HG02938 (cell line): ENCODE data around the gene FADS3.

Experiments
- ATAC-seq: cut with Tn5 transposase; IDR thresholded peaks from one replicate; pipeline ENCODE4 v1.9.1; 2021; ENCODE audit warnings: mild to moderate bottlenecking, moderate library complexity; ENCODE audit not compliant: unreplicated experiment

Gene FADS3

GRCh38 chr11:61839742-61840141 is 51.6 kb downstream of the FADS3 start:
- ATAC-seq: no peak

- ATAC-seq: no peak
Observed at GRCh38 chr11:61838921-61839320, 52.4 kb downstream of the FADS3 start.

- ATAC-seq: no peak
Observed at GRCh38 chr11:61838501-61838900, 52.8 kb downstream of the FADS3 start.

GRCh38 chr11:61837411-61838005 is 53.8 kb downstream of the FADS3 start:
- ATAC-seq: no peak

- ATAC-seq: no peak
Observed at GRCh38 chr11:61836193-61836592, 55.2 kb downstream of the FADS3 start.

- ATAC-seq: peak; percentile 91
Observed at GRCh38 chr11:61834278-61835048, 56.9 kb downstream of the FADS3 start.

GRCh38 chr11:61833926-61834277 is 57.4 kb downstream of the FADS3 start:
- ATAC-seq: no peak

GRCh38 chr11:61833471-61833870 is 57.9 kb downstream of the FADS3 start:
- ATAC-seq: no peak

- no peak for ATAC-seq
Observed at GRCh38 chr11:61832754-61833153, 58.6 kb downstream of the FADS3 start.

- no peak for ATAC-seq
Observed at GRCh38 chr11:61832207-61832606, 59.1 kb downstream of the FADS3 start.

GRCh38 chr11:61830237-61831105 is 60.9 kb downstream of the FADS3 start:
- ATAC-seq: no peak

- no peak for ATAC-seq
Observed at GRCh38 chr11:61829806-61830205, 61.5 kb downstream of the FADS3 start.

GRCh38 chr11:61828629-61829407 is 62.5 kb downstream of the FADS3 start:
- no peak for ATAC-seq

- ATAC-seq: no peak
Observed at GRCh38 chr11:61828379-61828628, 63.0 kb downstream of the FADS3 start.

- peak; percentile 69 for ATAC-seq
Observed at GRCh38 chr11:61827571-61828378, 63.6 kb downstream of the FADS3 start, which contains the start of gene FADS2. TSS of gene FADS2 (plus strand) at chr11:61828300. CDS start at chr11:61828391, 91 bp downstream.

- peak; percentile 5 for ATAC-seq
Observed at GRCh38 chr11:61826930-61827570, 64.3 kb downstream of the FADS3 start.
